ENCODE data around the gene SLC17A5. TPM values are rescaled to one million over a fixed set of nuclear protein-coding genes. Genes with fewer than 3 reads are reported as not detected.

The SLC17A5 gene
- total RNA-seq, 2 experiments from 2014 or later, result 4.2 to 5.0 TPM

DNA sequence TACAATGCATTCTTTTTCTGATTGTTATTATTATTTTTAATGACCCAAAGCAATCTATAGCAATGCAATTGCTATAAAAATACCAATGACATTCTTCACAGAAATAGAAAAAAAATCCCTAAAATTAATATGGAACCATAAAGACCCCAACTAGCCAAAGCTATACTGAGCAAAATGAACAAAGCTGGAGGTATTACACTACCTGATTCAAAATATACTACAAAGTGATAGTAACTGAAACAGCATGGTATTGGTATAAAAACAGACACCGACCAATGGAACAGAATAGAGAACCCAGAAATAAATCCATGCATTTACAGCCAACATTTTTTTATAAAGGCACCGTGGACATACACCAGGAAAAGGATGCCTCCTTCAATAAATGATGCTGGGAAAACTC is 72.5 kb downstream of the SLC17A5 start:
- CTCF ChIA-PET, result interaction anchor here (1.5 to 3.1 kb wide), 3 partner anchors 29 to 119 kb away, joined by 4 to 14 read pairs (median 9); no protein-coding TSS in a partner anchor
- intact Hi-C loops (cut with micrococcal nuclease), result loop anchor here (2.0 kb wide), 1 partner anchor 58 kb away; no protein-coding TSS in a partner anchor
- POLR2A ChIA-PET, result interaction anchor here (1.7 to 6.7 kb wide), 5 partner anchors 12 to 120 kb away, joined by 6 to 110 read pairs (median 14); partner anchors contain the start of genes EEF1A1 and MTO1
- Mint-ChIP-seq H3K4me1 (ENCODE audit: low read depth) (peaks cover 32% of the 10 kb centered on the region), H3K4me3 (no peak overlapping the region), H3K27ac (peak overlapping the region; percentile 99), H3K9me3 (peaks cover 6% of the 10 kb centered on the region), H3K27me3 (no peaks in the 10 kb centered on the region), H3K36me3 (ENCODE audit: low read depth) (peaks cover 2% of the 10 kb centered on the region)
- TF ChIP-seq, protein P1, sequence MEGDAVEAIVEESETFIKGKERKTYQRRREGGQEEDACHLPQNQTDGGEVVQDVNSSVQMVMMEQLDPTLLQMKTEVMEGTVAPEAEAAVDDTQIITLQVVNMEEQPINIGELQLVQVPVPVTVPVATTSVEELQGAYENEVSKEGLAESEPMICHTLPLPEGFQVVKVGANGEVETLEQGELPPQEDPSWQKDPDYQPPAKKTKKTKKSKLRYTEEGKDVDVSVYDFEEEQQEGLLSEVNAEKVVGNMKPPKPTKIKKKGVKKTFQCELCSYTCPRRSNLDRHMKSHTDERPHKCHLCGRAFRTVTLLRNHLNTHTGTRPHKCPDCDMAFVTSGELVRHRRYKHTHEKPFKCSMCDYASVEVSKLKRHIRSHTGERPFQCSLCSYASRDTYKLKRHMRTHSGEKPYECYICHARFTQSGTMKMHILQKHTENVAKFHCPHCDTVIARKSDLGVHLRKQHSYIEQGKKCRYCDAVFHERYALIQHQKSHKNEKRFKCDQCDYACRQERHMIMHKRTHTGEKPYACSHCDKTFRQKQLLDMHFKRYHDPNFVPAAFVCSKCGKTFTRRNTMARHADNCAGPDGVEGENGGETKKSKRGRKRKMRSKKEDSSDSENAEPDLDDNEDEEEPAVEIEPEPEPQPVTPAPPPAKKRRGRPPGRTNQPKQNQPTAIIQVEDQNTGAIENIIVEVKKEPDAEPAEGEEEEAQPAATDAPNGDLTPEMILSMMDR (IDR thresholded peaks at IDR 0.05), result no peak
- DNase-seq, result no peak
- no peak for ATAC-seq

DNA sequence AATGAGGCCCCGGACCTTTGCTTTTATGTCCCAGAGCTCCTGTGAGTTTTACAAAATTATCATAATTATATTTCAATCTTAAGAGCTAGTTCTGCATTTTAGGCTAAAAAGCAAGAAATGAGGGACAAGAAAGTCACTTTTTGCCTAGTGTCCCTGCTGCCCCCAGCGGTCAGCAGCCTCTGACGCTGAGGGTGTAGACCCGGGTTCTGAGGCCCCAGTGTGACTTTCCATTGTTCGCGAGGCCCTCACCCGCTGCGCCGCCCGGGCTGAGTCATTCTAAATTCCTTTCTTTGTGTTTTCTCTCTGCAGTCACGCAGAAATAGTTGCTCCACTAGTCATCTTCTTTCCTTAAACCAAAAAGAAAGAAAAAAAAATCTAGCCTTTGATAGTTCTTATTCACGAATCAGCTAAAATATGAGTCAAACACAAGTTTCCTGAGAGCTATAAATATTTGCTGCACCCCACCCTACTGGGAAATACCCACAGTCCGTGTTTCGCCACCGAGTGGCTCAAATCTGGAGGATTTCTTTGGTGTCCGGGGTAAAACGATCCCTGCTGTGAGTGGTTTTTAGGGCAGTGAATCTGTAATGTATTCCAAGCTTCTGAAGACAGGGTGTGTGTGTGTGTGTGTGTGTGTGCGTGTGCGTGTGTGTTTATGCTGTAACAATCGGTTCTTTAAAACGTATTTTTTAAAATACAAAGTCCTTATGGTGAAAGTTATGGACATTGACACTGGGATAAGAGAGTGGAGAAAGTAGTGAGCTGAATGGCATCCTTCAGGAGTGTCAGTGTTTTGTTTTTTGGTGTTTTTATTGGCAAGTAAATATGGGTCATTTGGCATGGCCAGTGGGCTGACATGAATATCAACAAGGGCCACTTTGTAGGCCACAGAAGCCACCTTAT is 73.3 kb downstream of the SLC17A5 start:
- POLR2A ChIA-PET, result interaction anchor here (0.6 to 6.7 kb wide), 11 partner anchors 9 to 119 kb away, joined by 3 to 110 read pairs (median 6); partner anchors contain the start of genes EEF1A1 and MTO1
- CTCF ChIA-PET, result interaction anchor here (0.6 to 3.1 kb wide), 10 partner anchors 19 to 118 kb away, joined by 3 to 14 read pairs (median 4); partner anchors contain the start of genes EEF1A1 and SLC17A5
- Mint-ChIP-seq H3K27ac (peak overlapping the region; percentile 99), H3K27me3 (no peaks in the 10 kb centered on the region), H3K9me3 (peaks cover 10% of the 10 kb centered on the region), H3K4me3 (peak overlapping the region; percentile 69), H3K4me1 (ENCODE audit: low read depth) (peaks cover 28% of the 10 kb centered on the region), H3K36me3 (ENCODE audit: low read depth) (peaks cover 4% of the 10 kb centered on the region)
- ATAC-seq (peak; percentile 90), DNase-seq (peak; percentile 89)
- TF ChIP-seq, protein P1 (IDR thresholded peaks at IDR 0.05), result no peak
- intact Hi-C loops (cut with micrococcal nuclease), result loop anchor here (2.0 kb wide), 1 partner anchor 58 kb away; no protein-coding TSS in a partner anchor

DNA sequence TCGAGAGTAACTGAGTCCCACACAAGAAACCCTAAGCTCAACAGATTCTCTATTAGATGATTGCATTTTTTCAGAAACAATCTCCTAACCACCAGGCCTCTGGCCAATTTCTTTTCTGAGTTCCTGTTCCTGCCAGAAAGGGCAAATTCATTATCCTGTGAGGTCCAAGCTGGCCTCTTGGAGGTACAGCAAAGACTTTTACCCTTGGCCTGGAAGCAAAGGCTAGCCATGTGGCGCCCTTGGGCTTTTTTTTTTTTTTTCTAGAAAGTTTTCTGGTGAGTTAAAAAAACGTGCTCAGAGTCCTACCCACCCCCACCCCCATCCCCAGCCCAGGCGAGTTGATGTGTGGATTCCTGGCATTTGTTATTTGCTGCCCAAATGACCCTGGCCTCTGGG is 73.9 kb downstream of the SLC17A5 start:
- ChIA-PET POLR2A (interaction anchor here (0.6 to 6.7 kb wide), 11 partner anchors 8 to 118 kb away, joined by 3 to 110 read pairs (median 6); partner anchors contain the start of genes EEF1A1 and MTO1), CTCF (interaction anchor here (0.6 to 3.1 kb wide), 10 partner anchors 20 to 118 kb away, joined by 3 to 14 read pairs (median 4); partner anchors contain the start of genes EEF1A1 and SLC17A5)
- DNase-seq (no peak), ATAC-seq (peak; percentile 20)
- H3K36me3 Mint-ChIP-seq (ENCODE audit: low read depth), result peaks cover 4% of the 10 kb centered on the region
- H3K27me3 Mint-ChIP-seq, result no peaks in the 10 kb centered on the region
- peak overlapping the region; percentile 69 for H3K4me3 Mint-ChIP-seq
- intact Hi-C loops (cut with micrococcal nuclease), result loop anchor here (2.0 kb wide), 1 partner anchor 57 kb away; no protein-coding TSS in a partner anchor
- TF ChIP-seq, protein P1 (IDR thresholded peaks at IDR 0.05), result no peak
- peaks cover 23% of the 10 kb centered on the region for H3K4me1 Mint-ChIP-seq (ENCODE audit: low read depth)
- H3K27ac Mint-ChIP-seq, result peak overlapping the region; percentile 99
- peaks cover 10% of the 10 kb centered on the region for H3K9me3 Mint-ChIP-seq

DNA sequence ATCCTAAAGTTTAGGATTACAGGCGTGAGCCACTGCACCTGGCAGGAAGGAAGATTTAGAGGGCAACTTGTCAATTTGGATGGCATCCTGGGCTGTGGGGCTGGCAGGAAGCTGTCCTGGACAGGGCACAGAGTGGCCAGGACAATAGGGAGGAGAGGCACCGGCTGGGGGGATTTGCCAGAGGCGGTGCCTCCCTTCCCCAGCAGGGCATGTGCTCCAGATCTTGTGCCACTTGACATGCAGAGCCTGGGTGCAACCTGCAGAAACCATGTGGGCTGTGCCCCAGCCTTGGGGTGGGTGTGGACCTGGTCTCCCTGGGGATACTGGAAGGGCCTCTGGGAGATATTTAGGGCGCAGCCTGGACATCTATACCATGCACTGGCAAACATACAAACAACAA is 74.4 kb downstream of the SLC17A5 start:
- Mint-ChIP-seq H3K27ac (peak overlapping the region; percentile 99), H3K27me3 (no peaks in the 10 kb centered on the region), H3K4me1 (ENCODE audit: low read depth) (peaks cover 23% of the 10 kb centered on the region), H3K36me3 (ENCODE audit: low read depth) (peaks cover 4% of the 10 kb centered on the region), H3K9me3 (peaks cover 10% of the 10 kb centered on the region), H3K4me3 (peak overlapping the region; percentile 69)
- CTCF ChIA-PET, result interaction anchor here (0.9 to 3.1 kb wide), 7 partner anchors 19 to 74 kb away, joined by 3 to 14 read pairs (median 4); partner anchors contain the start of gene SLC17A5
- ATAC-seq (no peak), DNase-seq (no peak)
- intact Hi-C loops (cut with micrococcal nuclease), result no loop called here
- POLR2A ChIA-PET, result interaction anchor here (1.6 to 6.7 kb wide), 5 partner anchors 30 to 118 kb away, joined by 4 to 110 read pairs (median 14); partner anchors contain the start of genes EEF1A1 and MTO1
- TF ChIP-seq, protein P1 (IDR thresholded peaks at IDR 0.05), result no peak
